HG02840 (cell line): ENCODE results near the gene CNKSR1.

Source experiments
- ATAC-seq: cut with Tn5 transposase; IDR thresholded peaks from one replicate; pipeline ENCODE4 v1.9.1; 2021; ENCODE audit warnings: mild to moderate bottlenecking, moderate library complexity, moderate number of reproducible peaks; ENCODE audit not compliant: unreplicated experiment, low FRiP score

CNKSR1 gene

GRCh38 chr1:26180010-26180506, 2.8 kb downstream of the CNKSR1 start:
- no peak for ATAC-seq

DNA sequence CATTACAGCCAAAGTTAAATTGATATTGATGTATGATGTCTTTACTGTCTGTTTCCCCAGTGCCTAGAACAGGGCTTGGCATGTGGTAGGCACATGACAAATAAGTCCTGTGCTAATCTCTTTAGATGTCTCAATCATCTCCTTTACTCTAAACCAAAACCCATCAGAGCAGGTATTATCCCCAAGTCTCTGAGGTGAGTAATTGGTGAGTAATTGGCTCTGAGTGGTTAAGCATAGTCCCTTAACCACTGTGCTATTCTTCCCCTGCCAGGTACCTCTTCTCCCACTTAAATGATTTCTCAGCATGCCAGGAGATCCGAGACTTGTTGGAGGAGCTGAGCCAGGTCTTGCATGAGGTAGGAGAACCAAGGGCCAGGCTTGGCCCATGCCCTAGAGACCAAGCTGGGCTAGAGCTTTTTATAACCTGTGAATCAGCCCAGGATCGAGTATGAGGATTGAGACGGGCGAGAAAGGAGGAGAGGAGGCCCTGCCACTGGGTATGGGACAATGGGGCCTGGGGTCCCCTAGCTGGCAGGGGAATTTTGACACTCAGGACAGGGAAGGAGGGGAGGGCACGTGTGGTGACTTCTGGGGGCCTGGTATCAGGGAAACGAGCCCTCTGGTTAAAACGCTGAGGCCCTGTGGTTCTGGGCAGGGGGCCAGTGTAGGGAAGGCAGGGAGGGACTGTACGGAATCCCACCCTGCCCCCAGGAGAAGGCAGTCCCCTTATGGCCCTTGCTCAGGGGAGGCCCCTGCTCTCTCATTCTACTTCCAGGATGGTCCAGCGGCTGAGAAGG, 4.5 kb downstream of the CNKSR1 start:
- no peak for ATAC-seq

GRCh38 chr1:26182383-26182696, 5.0 kb downstream of the CNKSR1 start:
- no peak for ATAC-seq

GRCh38 chr1:26184086-26184485, 6.8 kb downstream of the CNKSR1 start:
- ATAC-seq = no peak

GRCh38 chr1:26184883-26185282, 7.6 kb downstream of the CNKSR1 start:
- ATAC-seq = no peak

- ATAC-seq = no peak
Measured at GRCh38 chr1:26187882-26188281, 10.6 kb downstream of the CNKSR1 start.

DNA sequence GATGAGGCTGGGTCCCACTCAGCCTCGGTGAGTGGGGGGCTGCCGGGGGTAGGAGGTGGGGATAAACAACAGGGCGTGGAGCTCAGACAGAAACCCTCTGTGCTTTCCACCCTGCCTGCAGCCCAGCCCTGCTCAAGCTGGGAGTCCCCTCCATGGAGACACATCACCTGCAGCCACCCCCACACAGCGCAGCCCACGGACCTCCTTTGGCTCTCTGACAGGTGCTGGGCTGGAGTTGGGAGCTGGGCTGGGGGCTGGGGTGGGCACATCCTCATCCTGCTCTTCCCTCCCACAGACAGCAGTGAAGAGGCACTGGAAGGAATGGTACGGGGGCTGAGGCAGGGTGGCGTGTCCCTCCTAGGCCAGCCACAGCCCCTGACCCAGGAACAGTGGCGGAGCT, 11.2 kb downstream of the CNKSR1 start:
- no peak for ATAC-seq

- no peak for ATAC-seq
Measured at GRCh38 chr1:26189331-26189730, 12.0 kb downstream of the CNKSR1 start.

DNA sequence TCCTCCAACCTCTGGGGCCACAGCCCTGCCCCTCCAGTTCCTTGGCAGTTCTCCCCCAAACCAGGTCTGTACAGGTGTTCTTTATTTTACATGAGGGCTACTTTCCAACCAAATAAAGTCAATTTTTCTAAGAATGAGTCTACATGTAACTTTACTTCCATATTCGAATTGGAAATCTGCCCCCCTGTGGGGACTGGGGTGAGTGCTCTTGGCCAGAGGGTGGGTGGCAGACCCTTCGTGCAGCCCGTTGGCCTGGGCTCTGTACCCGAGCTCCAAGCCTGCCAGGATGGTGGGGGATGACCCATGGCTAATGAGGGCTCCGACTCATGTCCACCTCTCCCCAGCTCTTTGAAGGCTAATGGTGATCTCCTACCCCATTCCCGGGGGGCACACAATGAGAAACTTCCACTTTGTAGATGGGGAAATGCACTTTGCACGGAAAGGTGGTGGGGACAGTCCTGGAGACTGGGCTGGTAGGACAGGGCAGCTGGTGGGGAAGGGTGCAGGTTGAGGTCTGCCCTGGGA, 12.5 kb downstream of the CNKSR1 start:
- ATAC-seq = no peak

GRCh38 chr1:26190373-26190987, 13.2 kb downstream of the CNKSR1 start, which contains the start of gene CATSPER4:
CATSPER4 (plus strand) TSS chr1:26190602; CDS start chr1:26190628, 26 bp downstream.
- ATAC-seq = no peak

DNA sequence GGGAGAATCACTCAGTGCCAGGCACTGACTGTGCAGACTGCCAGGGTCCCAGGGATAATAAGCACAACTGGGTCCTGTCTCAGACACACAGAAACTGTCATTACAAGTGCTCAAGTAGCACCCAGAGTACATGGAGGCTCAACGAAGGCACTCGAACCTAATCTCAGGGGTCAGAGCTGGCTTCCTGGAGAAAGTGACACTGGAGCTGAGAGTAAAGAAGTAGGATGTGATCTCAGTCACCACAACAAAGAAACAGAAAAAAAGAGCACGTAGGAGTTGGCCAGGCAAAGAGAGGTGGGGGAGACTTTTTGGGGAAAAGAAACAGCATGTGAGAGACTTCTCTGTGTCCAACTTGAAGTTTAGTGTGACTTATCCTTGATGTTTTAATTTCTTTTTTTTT, 14.4 kb downstream of the CNKSR1 start:
- no peak for ATAC-seq

DNA sequence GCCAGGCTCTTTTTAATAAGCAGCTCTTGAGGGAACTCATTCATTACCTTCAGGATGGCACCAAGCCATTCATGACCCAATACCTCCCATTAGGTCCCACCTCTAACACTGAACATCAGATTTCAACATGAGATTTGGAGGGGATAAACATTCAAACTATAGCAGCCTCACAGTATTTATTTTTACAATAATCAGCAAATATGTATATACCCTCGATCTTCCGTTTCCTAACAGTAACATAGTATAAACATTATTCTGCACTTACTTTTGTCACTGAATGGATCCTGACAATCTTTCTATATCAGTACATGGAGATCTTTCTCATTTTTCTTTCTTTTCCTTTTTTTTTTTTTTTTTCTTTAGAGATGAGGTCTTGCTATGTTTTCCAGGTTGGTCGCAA, 18.5 kb downstream of the CNKSR1 start:
- ATAC-seq = no peak

DNA sequence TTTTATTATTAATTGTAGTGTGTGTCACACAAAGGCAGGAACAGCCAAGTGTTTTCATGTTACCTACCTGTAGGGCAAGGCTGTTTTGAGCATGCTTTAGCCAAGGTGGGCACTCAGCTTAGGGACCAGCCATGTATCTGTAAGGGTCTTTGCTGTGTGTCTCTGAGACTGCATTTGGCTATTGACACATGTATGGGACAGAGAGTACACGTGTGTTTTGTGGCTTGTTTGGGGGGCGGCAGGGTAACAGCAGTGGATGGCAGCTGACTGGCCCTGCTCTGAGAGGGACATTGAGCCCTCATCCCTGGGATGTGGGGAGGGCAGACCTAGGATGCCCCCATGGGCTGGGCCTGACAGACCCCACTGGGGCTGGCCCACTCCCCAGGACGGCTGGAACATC, 20.0 kb downstream of the CNKSR1 start:
- ATAC-seq = no peak

DNA sequence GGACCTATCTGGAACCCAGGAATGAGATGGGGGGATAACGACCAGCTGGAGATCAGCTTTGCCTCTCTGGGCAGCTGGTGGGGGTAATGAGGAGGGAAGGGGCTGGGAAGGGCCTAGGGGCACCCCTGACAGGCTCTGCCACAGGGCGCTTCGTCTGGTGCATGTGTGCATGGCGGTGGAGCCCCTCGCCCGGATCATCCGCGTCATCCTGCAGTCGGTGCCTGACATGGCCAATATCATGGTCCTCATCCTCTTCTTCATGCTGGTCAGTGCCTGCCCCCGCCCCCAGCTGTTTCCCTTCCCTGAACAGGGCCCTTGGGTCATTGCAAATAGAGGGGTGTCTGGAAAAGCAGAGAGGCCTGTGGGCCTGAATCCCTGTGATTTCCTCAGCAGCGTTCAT, 20.5 kb downstream of the CNKSR1 start:
- ATAC-seq = no peak

DNA sequence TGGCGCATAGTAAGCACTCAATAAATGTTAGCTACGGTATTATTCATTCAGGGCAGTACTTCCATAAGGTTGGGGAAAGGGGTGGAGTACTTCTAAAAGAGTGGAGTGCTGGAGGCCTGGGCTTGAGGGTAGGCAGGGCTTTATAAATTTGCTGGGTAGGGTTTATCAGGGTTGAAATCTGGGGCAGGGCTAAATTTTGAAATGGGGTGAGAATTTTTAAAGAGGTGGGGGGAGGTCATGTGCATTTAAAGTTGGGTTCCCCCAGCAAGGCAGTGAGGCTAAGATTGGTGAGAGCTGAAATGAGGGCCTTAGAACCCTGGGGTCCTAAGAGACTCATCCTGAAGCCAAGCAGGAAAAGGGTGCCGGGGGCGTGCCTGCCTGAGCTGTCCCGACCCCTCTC, 23.1 kb downstream of the CNKSR1 start:
- no peak for ATAC-seq

GRCh38 chr1:26203642-26204318, 26.5 kb downstream of the CNKSR1 start:
- no peak for ATAC-seq

DNA sequence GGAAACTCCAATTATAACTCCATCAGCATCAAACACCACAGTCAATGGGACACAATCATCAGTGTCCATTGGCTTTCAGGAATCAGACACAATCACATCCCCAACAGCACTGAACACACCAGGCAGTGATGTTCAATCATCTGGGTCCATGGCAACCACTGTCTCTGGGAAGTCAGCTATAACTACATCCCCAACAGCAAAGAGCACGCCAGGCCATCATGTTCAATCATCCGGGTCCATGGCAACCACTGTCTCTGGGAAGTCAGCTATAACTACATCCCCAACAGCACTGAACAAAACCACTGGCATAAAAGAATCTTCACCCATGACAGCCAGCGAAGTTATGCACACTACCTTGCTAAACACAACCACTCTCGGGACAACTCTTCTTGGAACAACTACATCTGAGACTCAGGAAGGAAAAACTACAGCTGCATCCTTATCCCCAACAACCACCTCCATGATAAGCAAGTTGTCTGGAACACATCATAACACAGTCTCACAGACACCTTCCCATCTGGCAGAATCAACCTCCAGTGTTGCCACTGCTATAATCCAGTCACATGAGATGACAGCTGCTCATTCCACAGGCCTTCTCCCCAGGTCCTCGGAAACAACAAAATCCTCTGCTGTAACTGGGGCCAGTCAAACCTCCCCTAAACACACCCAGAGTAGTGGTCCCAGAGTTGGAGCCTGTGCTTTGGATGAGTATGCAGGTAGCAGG, 33.0 kb downstream of the CNKSR1 start:
- ATAC-seq = no peak

DNA sequence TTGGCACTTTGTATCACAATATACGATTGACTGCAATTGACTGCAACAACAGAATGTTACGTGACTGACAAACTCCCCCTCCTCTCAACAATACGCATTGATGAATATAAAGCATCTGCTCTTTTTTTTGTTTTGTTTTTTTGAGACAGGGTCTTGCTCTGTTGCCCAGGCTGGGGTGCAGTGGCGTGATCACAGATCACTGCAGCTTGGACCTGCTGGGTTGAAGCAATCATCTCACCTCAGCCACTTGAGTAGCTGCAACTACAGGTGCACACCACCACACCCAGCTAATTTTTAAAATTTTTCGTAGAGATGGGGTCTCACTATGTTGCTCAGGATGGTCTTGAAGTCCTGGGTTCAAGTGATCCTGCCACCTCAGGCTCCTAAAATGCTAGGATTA, 35.4 kb downstream of the CNKSR1 start:
- no peak for ATAC-seq

GRCh38 chr1:26213335-26213905, 36.1 kb downstream of the CNKSR1 start:
- no peak for ATAC-seq

DNA sequence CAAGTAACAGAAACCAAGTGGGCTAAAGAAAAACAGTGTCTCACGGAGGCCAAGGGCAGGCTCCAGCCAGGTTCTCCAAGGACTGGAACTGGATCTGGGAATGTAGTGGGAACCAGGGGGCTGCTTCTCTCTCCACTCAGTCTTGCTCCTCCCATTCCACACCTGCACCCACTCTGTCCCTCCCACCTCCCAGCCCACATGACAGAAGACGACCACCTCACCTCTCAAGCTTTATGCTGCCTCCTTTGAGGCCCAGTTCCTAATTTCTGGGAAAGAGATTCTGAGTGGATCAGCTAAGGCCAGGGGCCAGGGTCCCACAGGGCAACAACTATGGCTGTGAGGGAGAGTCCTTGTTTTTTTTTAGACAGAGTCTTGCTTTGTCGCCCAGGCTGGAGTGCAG, 38.0 kb downstream of the CNKSR1 start:
- no peak for ATAC-seq
